Hepatocyte (in vitro differentiated cells): ENCODE data around the gene POLDIP2.

Source experiments
- CTCF ChIP-seq: fragments of 200-600 bp; sonication (generic); IDR thresholded peaks from 2 replicates; pipeline ENCODE4 v1.5.1; 2016; ENCODE audit warnings: antibody characterized with exemption, mild to moderate bottlenecking; ENCODE audit not compliant: poor library complexity
- EZH2 ChIP-seq: fragments of 200-600 bp; sonication (generic); IDR thresholded peaks from 2 replicates; pipeline ENCODE4 v1.6.1; 2016; ENCODE audit warnings: antibody characterized with exemption, mild to moderate bottlenecking, borderline replicate concordance
- EZH2phosphoT487 ChIP-seq: fragments of 200-600 bp; sonication (generic); IDR thresholded peaks from one replicate; pipeline ENCODE4 v1.6.1; 2018; ENCODE audit warnings: antibody characterized with exemption, mild to moderate bottlenecking, low read depth, moderate library complexity; ENCODE audit not compliant: unreplicated experiment, severe bottlenecking

DNA sequence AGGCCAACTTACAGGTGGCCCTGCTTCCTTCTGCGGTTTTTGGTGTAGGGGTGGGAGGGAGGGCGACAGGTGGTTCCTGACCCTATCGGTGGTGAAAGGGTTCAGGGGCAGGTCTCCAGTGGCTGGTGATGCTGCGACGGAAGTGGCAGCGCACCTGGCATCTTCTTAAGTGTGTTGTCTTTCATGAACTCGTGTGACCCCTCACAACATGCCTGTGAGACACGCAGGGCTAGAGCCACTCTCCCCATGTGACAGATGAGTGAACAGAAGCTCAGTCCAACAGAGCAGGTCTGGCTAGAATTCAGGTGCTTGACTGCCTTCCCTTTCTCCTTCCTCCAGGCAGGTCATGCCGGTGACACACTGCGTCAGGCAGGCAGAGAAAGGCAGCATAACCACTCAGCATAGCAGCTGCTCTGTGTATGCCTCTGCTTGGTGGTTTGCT, 13.8 kb downstream of the POLDIP2 start:
- TF ChIP-seq CTCF (no peak), EZH2 (no peak), EZH2phosphoT487 (no peak)
